Measurements from ENCODE around the gene CRADD. TPM values are rescaled to one million over a fixed set of nuclear protein-coding genes. Genes with fewer than 3 reads are reported as not detected.

CRADD gene
- total RNA-seq, 1 donor from 2014 or later = 10.3 TPM

- H3K4me3 ChIP-seq (ENCODE audit: low read depth, low read length) = no peak overlapping the region
- DNase-seq (ENCODE audit: low read depth) = no peak
- TF ChIP-seq CTCF (conservative IDR thresholded peaks at IDR 0.05; ENCODE audit: low read depth, low read length) = no peak
Measured at GRCh38 chr12:93661021-93661420, 16.2 kb upstream of the CRADD start.

GRCh38 chr12:93663006-93663728 is 14.0 kb upstream of the CRADD start:
- DNase-seq (ENCODE audit: low read depth) = no peak
- no peak for TF ChIP-seq CTCF (conservative IDR thresholded peaks at IDR 0.05; ENCODE audit: low read depth, low read length)
- no peak overlapping the region for H3K4me3 ChIP-seq (ENCODE audit: low read depth, low read length)

- H3K4me3 ChIP-seq (ENCODE audit: low read depth, low read length) = no peak overlapping the region
- TF ChIP-seq CTCF (conservative IDR thresholded peaks at IDR 0.05; ENCODE audit: low read depth, low read length) = no peak
- no peak for DNase-seq (ENCODE audit: low read depth)
Measured at GRCh38 chr12:93663729-93664084, 13.5 kb upstream of the CRADD start.

GRCh38 chr12:93664573-93665138 is 12.5 kb upstream of the CRADD start:
- TF ChIP-seq CTCF (conservative IDR thresholded peaks at IDR 0.05; ENCODE audit: low read depth, low read length) = no peak
- no peak for DNase-seq (ENCODE audit: low read depth)
- H3K4me3 ChIP-seq (ENCODE audit: low read depth, low read length) = no peak overlapping the region

GRCh38 chr12:93667672-93668071 is 9.5 kb upstream of the CRADD start:
- no peak for TF ChIP-seq CTCF (conservative IDR thresholded peaks at IDR 0.05; ENCODE audit: low read depth, low read length)
- no peak for DNase-seq (ENCODE audit: low read depth)
- no peak overlapping the region for H3K4me3 ChIP-seq (ENCODE audit: low read depth, low read length)

- no peak for TF ChIP-seq CTCF (conservative IDR thresholded peaks at IDR 0.05; ENCODE audit: low read depth, low read length)
- no peak for DNase-seq (ENCODE audit: low read depth)
Measured at GRCh38 chr12:93668919-93669418, 8.2 kb upstream of the CRADD start.

GRCh38 chr12:93669452-93669851 is 7.7 kb upstream of the CRADD start:
- no peak overlapping the region for H3K4me3 ChIP-seq (ENCODE audit: low read depth, low read length)
- no peak for DNase-seq (ENCODE audit: low read depth)
- TF ChIP-seq CTCF (conservative IDR thresholded peaks at IDR 0.05; ENCODE audit: low read depth, low read length) = no peak

More at GRCh38 chr12:93668919-93669418, 8.2 kb upstream of the CRADD start:
- H3K4me3 ChIP-seq (ENCODE audit: low read depth, low read length) = no peak overlapping the region

Measured in epithelial cell of proximal tubule (primary cell).